Measurements from ENCODE around the gene CYS1. TPM values are rescaled to one million over a fixed set of nuclear protein-coding genes. Genes with fewer than 3 reads are reported as not detected.

The CYS1 gene
- total and polyA plus RNA-seq, 2 of the 13 experiments (the other 11 are each of a cell fraction or from before 2014, with no cell fraction given) = 0.04 TPM; not detected in 1

- TF ChIP-seq POGK (CRISPR knock-in tag; conservative IDR thresholded peaks at IDR 0.05) (no peak), IKZF4 (CRISPR knock-in tag; IDR thresholded peaks at IDR 0.05; ENCODE audit: borderline replicate concordance, low read depth, not compliant biosample characterization) (no peak), ZNF3 (CRISPR knock-in tag; IDR thresholded peaks at IDR 0.05) (no peak), ONECUT2 (CRISPR knock-in tag; IDR thresholded peaks at IDR 0.05) (no peak), RFX3 (CRISPR knock-in tag; IDR thresholded peaks at IDR 0.05) (no peak), ZNF772 (CRISPR knock-in tag; IDR thresholded peaks at IDR 0.05) (no peak), REL (CRISPR knock-in tag; conservative IDR thresholded peaks at IDR 0.05) (no peak), NAIF1 (CRISPR knock-in tag; IDR thresholded peaks at IDR 0.05; ENCODE audit: borderline replicate concordance) (no peak), ZNF280D (CRISPR knock-in tag; IDR thresholded peaks at IDR 0.05) (no peak), AFF4 (CRISPR knock-in tag; IDR thresholded peaks at IDR 0.05) (no peak), ZNF792 (CRISPR knock-in tag; IDR thresholded peaks at IDR 0.05) (no peak), PPARG (CRISPR knock-in tag; conservative IDR thresholded peaks at IDR 0.05) (no peak), PCBP1 (IDR thresholded peaks at IDR 0.05; ENCODE audit: borderline replicate concordance, low read depth, low read length) (no peak), DRAP1 (CRISPR knock-in tag; IDR thresholded peaks at IDR 0.05) (no peak), NFE2L1 (CRISPR knock-in tag; IDR thresholded peaks at IDR 0.05; ENCODE audit: borderline replicate concordance) (no peak), TBX2 (CRISPR knock-in tag; IDR thresholded peaks at IDR 0.05; ENCODE audit: borderline replicate concordance) (0 out of 2 replicates have a peak, but pooled peaks have one; percentile 24), HIC2 (CRISPR knock-in tag; IDR thresholded peaks at IDR 0.05; ENCODE audit: low read depth) (no peak), HNRNPLL (IDR thresholded peaks at IDR 0.05; ENCODE audit: low read depth, low read length, poor library complexity, severe bottlenecking) (peak; percentile 23), KDM4B (CRISPR knock-in tag; IDR thresholded peaks at IDR 0.05) (no peak)
Measured at GRCh38 chr2:10079266-10079869, 843 bp downstream of the CYS1 start (continued).

Measured in HepG2 (cell line).